Activated CD8-positive, alpha-beta memory T cell treated with anti-CD3 and anti-CD28 coated beads, Interleukin-2, amount 10 ng/mL, durations not matched to agents 7 days and 5 days (primary cell): Measurements from ENCODE around the gene ZBTB9. TPM values are rescaled to one million over a fixed set of nuclear protein-coding genes. Genes with fewer than 3 reads are reported as not detected.

ENCODE experiments used
- ATAC-seq: fragments of 150-1000 bp; cut with Tn5 transposase; one replicate; pipeline ENCODE4 v1.10.0; 2021; ENCODE audit warnings: moderate library complexity
- CTCF ChIA-PET: fragments of 350-600 bp; sonication (Branson Sonifier 250); formaldehyde crosslinking; loops from one replicate; lab custom pipeline; 2021; ENCODE audit warnings: antibody characterized with exemption; lab: Charles Lee
- DNase-seq: peaks from one replicate; pipeline ENCODE4 v3.0.0-alpha.2; 2020
- H3K27ac Mint-ChIP-seq: one replicate; pipeline ENCODE4 v1.8.0; 2021; ENCODE audit warnings: mild to moderate bottlenecking, mixed read lengths
- H3K27me3 Mint-ChIP-seq: one replicate; pipeline ENCODE4 v1.8.0; 2021; ENCODE audit warnings: mixed read lengths
- H3K36me3 Mint-ChIP-seq: one replicate; pipeline ENCODE4 v1.8.0; 2021; ENCODE audit warnings: mild to moderate bottlenecking, mixed read lengths
- H3K4me1 Mint-ChIP-seq: one replicate; pipeline ENCODE4 v1.8.0; 2021; ENCODE audit warnings: mixed read lengths
- H3K4me3 Mint-ChIP-seq: one replicate; pipeline ENCODE4 v1.8.0; 2021; ENCODE audit warnings: mild to moderate bottlenecking, moderate library complexity, mixed read lengths
- H3K9me3 Mint-ChIP-seq: one replicate; pipeline ENCODE4 v1.8.0; 2022; ENCODE audit warnings: low read depth, mixed read lengths
- total RNA-seq, 2 experiments: library from RNA; stranded (reverse); gene quantifications; one replicate each; pipeline ENCODE4 v1.2.3, GENCODE V29; 2021

ZBTB9 gene
- total RNA-seq, 2 experiments from 2014 or later, result 7.4 to 9.0 TPM

DNA sequence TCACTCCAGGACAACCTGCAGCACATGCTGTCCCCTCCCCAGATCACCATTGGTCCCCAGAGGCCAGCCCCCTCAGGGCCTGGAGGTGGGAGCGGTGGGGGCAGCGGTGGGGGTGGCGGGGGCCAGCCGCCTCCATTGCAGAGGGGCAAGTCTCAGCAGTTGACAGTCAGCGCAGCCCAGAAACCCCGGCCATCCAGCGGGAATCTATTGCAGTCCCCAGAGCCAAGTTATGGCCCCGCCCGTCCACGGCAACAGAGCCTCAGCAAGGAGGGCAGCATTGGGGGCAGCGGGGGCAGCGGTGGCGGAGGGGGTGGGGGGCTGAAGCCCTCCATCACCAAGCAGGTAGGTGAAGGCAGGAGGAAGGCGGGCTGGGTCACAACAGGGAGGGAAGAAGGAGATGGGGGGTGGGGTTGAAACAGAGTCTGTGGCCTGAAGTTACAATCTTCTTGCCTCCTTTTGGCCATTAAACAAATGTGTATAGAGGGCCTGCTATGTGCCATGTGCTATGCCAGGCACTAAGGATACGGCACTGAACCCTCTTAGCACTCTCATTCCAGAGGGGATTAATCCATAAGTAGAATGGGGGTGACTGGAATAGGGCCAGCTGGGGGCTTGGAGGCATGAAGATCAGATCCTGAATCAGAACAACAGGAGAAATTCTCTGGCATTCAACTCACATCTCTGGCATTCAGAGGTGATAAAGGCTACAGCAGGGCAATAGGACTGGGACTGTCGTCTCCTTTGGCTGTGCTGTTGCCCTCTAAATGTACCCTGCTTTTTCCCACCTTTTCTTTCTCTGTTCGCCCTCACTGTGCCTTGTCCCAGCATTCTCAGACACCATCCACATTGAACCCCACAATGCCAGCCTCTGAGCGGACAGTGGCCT is 10.5 kb upstream of the ZBTB9 start:
- H3K36me3 Mint-ChIP-seq, result peaks cover 18% of the 10 kb centered on the region
- no peaks in the 10 kb centered on the region for H3K4me1 Mint-ChIP-seq
- ATAC-seq (no peak), DNase-seq (no peak)
- CTCF ChIA-PET, result interaction anchor here (1.4 kb wide), 1 partner anchor 13 kb away, joined by 3 read pairs; no protein-coding TSS in a partner anchor
- no peak overlapping the region for H3K4me3 Mint-ChIP-seq
- H3K9me3 Mint-ChIP-seq, result no peaks in the 10 kb centered on the region
- H3K27me3 Mint-ChIP-seq, result no peaks in the 10 kb centered on the region
- H3K27ac Mint-ChIP-seq, result no peak overlapping the region

DNA sequence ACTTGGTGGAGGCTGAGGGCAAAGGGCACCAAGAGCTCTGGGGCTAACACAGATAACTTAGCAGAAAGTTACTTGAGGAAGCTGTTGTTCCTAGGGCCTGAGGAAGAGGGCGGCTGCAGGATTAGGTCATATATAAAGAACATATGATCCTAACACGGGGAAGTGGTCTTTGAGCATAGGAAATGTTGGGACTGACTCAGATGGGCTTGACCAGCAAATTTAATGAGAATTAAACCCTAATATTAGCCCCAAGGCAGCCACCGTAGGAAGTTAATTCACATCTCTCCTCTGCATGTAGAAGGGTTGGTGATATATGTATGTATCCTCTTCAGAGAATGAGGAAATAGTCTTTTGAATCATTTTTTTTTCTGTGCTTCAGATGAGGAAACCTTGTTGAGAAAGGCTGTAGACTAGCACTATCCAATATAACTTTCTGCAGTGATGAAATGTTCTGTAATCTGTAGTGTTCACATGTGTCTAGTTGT is 9.2 kb upstream of the ZBTB9 start:
- Mint-ChIP-seq H3K36me3 (peaks cover 14% of the 10 kb centered on the region), H3K27me3 (no peaks in the 10 kb centered on the region), H3K9me3 (no peaks in the 10 kb centered on the region), H3K4me1 (no peaks in the 10 kb centered on the region), H3K4me3 (no peak overlapping the region), H3K27ac (no peak overlapping the region)
- DNase-seq, result no peak
- no peak for ATAC-seq
- CTCF ChIA-PET, result interaction anchor here (1.4 kb wide), 1 partner anchor 12 kb away, joined by 3 read pairs; no protein-coding TSS in a partner anchor

- Mint-ChIP-seq H3K27ac (no peak overlapping the region), H3K4me3 (no peak overlapping the region), H3K4me1 (no peaks in the 10 kb centered on the region), H3K27me3 (no peaks in the 10 kb centered on the region), H3K9me3 (no peaks in the 10 kb centered on the region), H3K36me3 (peaks cover 14% of the 10 kb centered on the region)
- DNase-seq, result no peak
- CTCF ChIA-PET, result no interaction called here
- ATAC-seq, result no peak
Observed at GRCh38 chr6:33446356-33446755, 8.0 kb upstream of the ZBTB9 start.

DNA sequence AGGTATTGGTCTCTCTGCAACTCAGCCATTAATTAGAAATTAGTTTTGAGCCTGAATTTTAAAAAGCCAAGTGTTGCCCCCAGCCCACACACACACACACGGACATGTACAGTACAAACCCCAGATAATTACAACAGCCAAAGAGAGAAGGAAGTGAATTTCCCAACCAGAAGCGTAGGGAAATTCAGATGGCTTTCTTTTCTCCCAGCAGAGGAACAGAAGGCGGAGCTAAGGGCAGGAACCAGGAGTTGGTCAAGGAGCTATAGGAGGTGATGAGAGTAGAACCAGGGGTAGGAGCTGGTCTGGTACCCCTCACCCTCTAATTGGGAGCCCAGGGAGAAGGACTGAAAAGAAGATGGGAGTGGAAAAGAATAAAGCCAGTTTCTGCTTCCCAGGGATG is 3.9 kb upstream of the ZBTB9 start:
- H3K4me1 Mint-ChIP-seq, result peaks cover 21% of the 10 kb centered on the region
- H3K36me3 Mint-ChIP-seq, result peaks cover 14% of the 10 kb centered on the region
- ATAC-seq, result no peak
- DNase-seq, result no peak
- H3K9me3 Mint-ChIP-seq, result no peaks in the 10 kb centered on the region
- H3K27me3 Mint-ChIP-seq, result no peaks in the 10 kb centered on the region
- H3K4me3 Mint-ChIP-seq, result no peak overlapping the region
- no peak overlapping the region for H3K27ac Mint-ChIP-seq
- CTCF ChIA-PET, result interaction anchor here (1.6 kb wide), 1 partner anchor 20 kb away, joined by 6 read pairs; no protein-coding TSS in a partner anchor

DNA sequence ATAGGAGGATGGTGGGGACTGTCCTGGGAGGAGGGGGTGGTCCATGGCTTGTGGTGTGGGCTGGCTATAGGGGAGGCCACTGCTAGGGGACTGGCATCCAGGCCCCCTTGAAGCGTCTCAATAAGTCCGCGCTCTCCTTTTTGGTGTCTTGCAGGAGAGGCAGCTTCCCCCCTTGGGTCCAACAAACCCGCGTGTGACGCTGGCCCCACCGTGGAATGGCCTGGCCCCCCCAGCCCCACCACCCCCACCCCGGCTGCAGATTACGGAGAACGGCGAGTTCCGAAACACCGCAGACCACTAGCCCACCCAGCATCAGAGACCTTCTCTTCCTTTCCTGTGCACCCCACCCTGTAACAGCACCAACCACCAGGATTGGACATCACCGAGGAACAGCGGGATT is 2.8 kb upstream of the ZBTB9 start:
- no peaks in the 10 kb centered on the region for H3K27me3 Mint-ChIP-seq
- ATAC-seq (no peak), DNase-seq (no peak)
- H3K9me3 Mint-ChIP-seq, result no peaks in the 10 kb centered on the region
- no peak overlapping the region for H3K27ac Mint-ChIP-seq
- CTCF ChIA-PET, result no interaction called here
- no peak overlapping the region for H3K4me3 Mint-ChIP-seq
- H3K4me1 Mint-ChIP-seq, result peaks cover 22% of the 10 kb centered on the region
- H3K36me3 Mint-ChIP-seq, result peaks cover 10% of the 10 kb centered on the region

DNA sequence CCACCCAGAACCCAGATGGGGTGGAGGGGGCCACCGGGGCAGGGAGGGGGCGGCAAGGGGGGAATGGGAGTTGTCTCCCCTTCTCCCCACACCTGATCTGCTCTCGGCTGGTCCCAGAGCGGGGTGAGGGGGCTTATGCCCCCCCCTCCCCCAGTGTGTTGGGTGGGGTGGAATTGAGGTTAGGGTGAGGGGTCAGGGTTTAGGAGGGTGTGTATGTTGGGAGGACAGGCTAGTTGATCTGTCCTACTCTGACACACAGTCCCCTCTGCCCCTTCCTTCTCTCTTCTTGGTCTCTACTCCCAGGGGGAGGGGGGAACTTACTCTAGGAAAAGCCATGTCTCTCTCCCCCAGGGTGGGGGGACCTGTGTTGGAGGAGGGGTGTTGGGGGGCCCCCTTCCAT is 1.9 kb upstream of the ZBTB9 start:
- Mint-ChIP-seq H3K36me3 (peaks cover 10% of the 10 kb centered on the region), H3K27ac (no peak overlapping the region), H3K4me3 (no peak overlapping the region), H3K9me3 (no peaks in the 10 kb centered on the region), H3K4me1 (peaks cover 22% of the 10 kb centered on the region), H3K27me3 (no peaks in the 10 kb centered on the region)
- ATAC-seq, result no peak
- no peak for DNase-seq
- CTCF ChIA-PET, result no interaction called here

DNA sequence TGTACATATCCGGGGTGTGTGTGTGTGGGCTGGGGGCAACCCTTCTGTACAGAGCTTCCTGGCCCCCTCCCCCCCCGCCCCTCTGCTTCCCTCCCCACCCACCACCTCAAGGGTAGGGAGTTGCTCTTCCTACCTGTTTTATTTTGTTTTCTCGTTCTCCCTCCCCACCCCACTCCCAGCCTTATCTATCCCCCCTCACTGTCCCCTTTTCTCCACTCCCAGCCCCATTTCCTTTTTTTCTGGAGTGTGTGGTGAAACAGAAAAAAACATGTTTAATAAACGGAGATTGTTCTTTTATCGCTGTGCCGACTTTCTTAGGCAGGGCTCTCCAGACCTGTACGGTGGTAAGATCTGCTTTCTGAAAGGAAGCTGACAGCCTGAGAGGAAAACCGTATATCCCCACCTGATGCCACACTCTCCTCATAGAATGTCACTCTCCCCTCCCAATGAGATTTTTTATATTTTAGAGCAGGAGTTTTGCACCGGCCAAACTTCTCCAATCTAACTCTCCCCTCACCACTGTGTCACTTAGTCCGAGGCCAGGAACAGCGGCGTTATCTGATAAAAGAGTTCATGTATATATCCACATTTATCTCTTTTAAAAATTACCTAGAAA is 875 bp upstream of the ZBTB9 start:
- Mint-ChIP-seq H3K27ac (peak overlapping the region; percentile 86), H3K4me1 (peaks cover 22% of the 10 kb centered on the region), H3K9me3 (no peaks in the 10 kb centered on the region), H3K27me3 (no peaks in the 10 kb centered on the region), H3K4me3 (peak overlapping the region; percentile 96), H3K36me3 (peaks cover 10% of the 10 kb centered on the region)
- DNase-seq (no peak), ATAC-seq (no peak)
- CTCF ChIA-PET, result interaction anchor here (1.3 to 1.8 kb wide), 7 partner anchors 15 to 164 kb away, joined by 3 to 8 read pairs (median 4); partner anchors contain the start of genes BAK1, PFDN6 and WDR46

- ATAC-seq, result no peak
- no peak for DNase-seq
- CTCF ChIA-PET, result interaction anchor here (1.1 to 1.8 kb wide), 8 partner anchors 13 to 256 kb away, joined by 3 to 8 read pairs (median 4); partner anchors contain the start of genes BAK1, CUTA, PFDN6 and UQCC2
- Mint-ChIP-seq H3K4me1 (peaks cover 22% of the 10 kb centered on the region), H3K27me3 (no peaks in the 10 kb centered on the region), H3K27ac (peak overlapping the region; percentile 86), H3K36me3 (peaks cover 7% of the 10 kb centered on the region), H3K9me3 (no peaks in the 10 kb centered on the region), H3K4me3 (peak overlapping the region; percentile 96)
Observed at GRCh38 chr6:33455051-33455450, 675 bp downstream of the ZBTB9 start.

- H3K27ac Mint-ChIP-seq, result no peak overlapping the region
- H3K9me3 Mint-ChIP-seq, result no peaks in the 10 kb centered on the region
- H3K4me3 Mint-ChIP-seq, result no peak overlapping the region
- CTCF ChIA-PET, result no interaction called here
- peaks cover 5% of the 10 kb centered on the region for H3K36me3 Mint-ChIP-seq
- H3K4me1 Mint-ChIP-seq, result peaks cover 22% of the 10 kb centered on the region
- DNase-seq (no peak), ATAC-seq (no peak)
- H3K27me3 Mint-ChIP-seq, result no peaks in the 10 kb centered on the region
Observed at GRCh38 chr6:33456156-33456555, 1.8 kb downstream of the ZBTB9 start.

GRCh38 chr6:33458676-33459075 is 4.3 kb downstream of the ZBTB9 start:
- Mint-ChIP-seq H3K27ac (no peak overlapping the region), H3K4me3 (no peak overlapping the region), H3K27me3 (peaks cover 7% of the 10 kb centered on the region), H3K36me3 (peaks cover 5% of the 10 kb centered on the region), H3K9me3 (no peaks in the 10 kb centered on the region), H3K4me1 (peaks cover 14% of the 10 kb centered on the region)
- DNase-seq (no peak), ATAC-seq (no peak)
- CTCF ChIA-PET, result no interaction called here

DNA sequence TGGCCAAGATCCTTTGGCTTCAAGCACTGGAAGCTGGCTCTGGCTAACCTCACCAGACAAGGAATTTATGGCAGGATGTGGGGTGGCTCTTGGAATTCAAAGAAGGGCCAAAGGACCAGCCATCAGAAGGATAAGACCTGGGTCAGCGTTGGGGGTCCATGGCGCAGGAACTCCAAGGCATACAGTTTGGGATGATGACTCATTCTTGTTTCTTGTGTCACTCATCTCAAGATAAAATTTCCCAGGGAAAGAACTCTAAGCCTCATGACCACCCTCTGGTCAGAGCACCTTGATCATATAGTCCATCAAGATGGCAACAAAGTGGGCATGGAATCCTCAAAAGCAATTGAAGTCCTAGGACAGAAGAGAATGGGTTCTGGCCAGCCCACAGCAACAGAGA is 4.8 kb downstream of the ZBTB9 start:
- DNase-seq, result no peak
- no peaks in the 10 kb centered on the region for H3K9me3 Mint-ChIP-seq
- peaks cover 8% of the 10 kb centered on the region for H3K27me3 Mint-ChIP-seq
- H3K4me3 Mint-ChIP-seq, result no peak overlapping the region
- CTCF ChIA-PET, result no interaction called here
- no peak overlapping the region for H3K27ac Mint-ChIP-seq
- H3K4me1 Mint-ChIP-seq, result peaks cover 11% of the 10 kb centered on the region
- no peak for ATAC-seq
- H3K36me3 Mint-ChIP-seq, result peaks cover 5% of the 10 kb centered on the region

DNA sequence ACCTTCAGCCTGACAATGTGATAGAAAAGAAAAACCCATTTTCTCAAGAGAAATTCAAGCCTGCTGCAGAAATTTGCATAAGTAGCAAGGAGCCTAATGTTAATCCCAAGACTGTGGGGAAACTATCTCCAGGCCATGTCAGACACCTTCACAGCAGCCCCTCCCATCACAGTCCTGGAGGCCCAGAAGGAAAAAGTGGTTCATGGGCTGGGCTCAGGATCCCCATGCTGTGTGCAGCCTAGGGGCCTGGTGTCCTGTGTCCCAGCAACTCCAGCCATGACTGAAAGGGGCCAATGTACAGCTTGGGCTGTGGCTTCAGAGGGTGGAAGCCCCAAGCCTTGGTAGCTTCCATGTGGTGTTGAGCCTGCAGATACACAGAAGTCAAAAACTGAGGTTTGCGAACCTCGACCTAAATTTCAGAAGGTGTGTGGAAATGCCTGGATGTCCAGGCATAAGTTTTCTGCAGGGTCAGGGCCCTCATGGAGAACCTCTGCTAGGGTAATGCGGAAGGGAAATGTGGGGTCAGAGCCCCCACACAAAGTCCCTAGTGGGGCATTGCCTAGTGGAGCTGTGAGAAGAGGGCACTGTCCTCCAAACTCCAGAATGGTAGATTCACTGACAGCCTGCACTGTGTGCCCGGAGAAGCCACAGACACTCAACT is 11.8 kb downstream of the ZBTB9 start:
- Mint-ChIP-seq H3K36me3 (no peaks in the 10 kb centered on the region), H3K4me1 (no peaks in the 10 kb centered on the region), H3K27me3 (peaks cover 11% of the 10 kb centered on the region), H3K4me3 (no peak overlapping the region), H3K9me3 (no peaks in the 10 kb centered on the region), H3K27ac (no peak overlapping the region)
- DNase-seq (no peak), ATAC-seq (no peak)
- CTCF ChIA-PET, result interaction anchor here (0.7 kb wide), 1 partner anchor 10 kb away, joined by 4 read pairs; no protein-coding TSS in a partner anchor

DNA sequence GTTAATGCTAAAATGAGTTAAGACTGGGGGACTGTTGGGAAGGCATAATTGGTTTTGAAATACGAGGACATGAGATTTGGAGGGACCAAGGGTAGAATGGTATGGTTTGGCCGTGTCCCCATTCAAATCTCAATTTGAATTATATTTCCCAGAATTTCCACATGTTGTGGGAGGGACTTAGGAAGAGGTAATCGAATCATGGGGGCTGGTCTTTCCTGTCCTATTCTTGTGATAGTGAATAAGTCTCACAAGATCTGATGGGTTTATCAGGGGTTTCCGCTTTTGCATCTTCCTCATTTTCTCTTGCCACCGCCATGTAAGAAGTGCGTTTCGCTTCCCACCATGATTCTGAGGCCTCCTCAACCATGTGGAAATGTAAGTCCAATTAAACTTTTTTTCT is 12.7 kb downstream of the ZBTB9 start:
- no peak for DNase-seq
- no peak overlapping the region for H3K27ac Mint-ChIP-seq
- H3K9me3 Mint-ChIP-seq, result no peaks in the 10 kb centered on the region
- CTCF ChIA-PET, result no interaction called here
- no peaks in the 10 kb centered on the region for H3K36me3 Mint-ChIP-seq
- no peak overlapping the region for H3K4me3 Mint-ChIP-seq
- no peak for ATAC-seq
- H3K27me3 Mint-ChIP-seq, result peaks cover 11% of the 10 kb centered on the region
- H3K4me1 Mint-ChIP-seq, result no peaks in the 10 kb centered on the region
